Prostate gland (tissue), 2 donors: ENCODE measurements around the gene GBX2. TPM values are rescaled to one million over a fixed set of nuclear protein-coding genes. Genes with fewer than 3 reads are reported as not detected.

Experiments used
- DNase-seq: peaks from one replicate; pipeline ENCODE4 v3.0.0-alpha.2; 2019; ENCODE audit warnings: low spot score
- H3K27ac ChIP-seq, 2 donors: fragments of 200-600 bp; sonication (generic); 2 replicates each; pipeline ENCODE4 v1.5.1; 2017 to 2019
- H3K27me3 ChIP-seq: fragments of 200-600 bp; sonication (generic); replicated peaks from 2 replicates; pipeline ENCODE4 v1.5.1; 2019; ENCODE audit not compliant: insufficient read depth
- H3K36me3 ChIP-seq, 2 donors: fragments of 200-600 bp; sonication (generic); 1 replicate in 1 of 2; 2 replicates in 1 of 2; pipeline versions ENCODE4 v1.5.1 to v1.8.1; 2017 to 2019
- H3K4me1 ChIP-seq: fragments of 200-600 bp; sonication (generic); replicated peaks from 2 replicates; pipeline ENCODE4 v1.5.1; 2019
- H3K4me3 ChIP-seq, 2 donors: fragments of 200-600 bp; sonication (generic); 2 replicates each; pipeline ENCODE4 v1.5.1; 2017 to 2019
- H3K9me3 ChIP-seq: fragments of 200-600 bp; sonication (generic); 2 replicates; pipeline ENCODE4 v1.5.1; 2017
- POLR2A ChIP-seq: fragments of 450-650 bp; IDR thresholded peaks from one replicate; pipeline ENCODE4 v1.6.1; 2016; ENCODE audit warnings: antibody characterized with exemption, mild to moderate bottlenecking
- POLR2AphosphoS5 ChIP-seq: sonication (generic); formaldehyde crosslinking; IDR thresholded peaks from one replicate; pipeline ENCODE4 v1.6.1; 2017; ENCODE audit warnings: antibody characterized with exemption
- WGBS: methylation state at CpG from one replicate; pipeline ENCODE4 v1.1.5; 2018; 5-methylcytosine and 5-hydroxymethylcytosine counted together
- intact Hi-C: fragments of 100-400 bp; cut with DNase I; formaldehyde crosslinking; loops from one replicate; pipeline ENCODE4 v1.14.2; 2022
- total RNA-seq, 2 donors: library from RNA; depleted of rRNA; stranded (reverse); fragments of >200 nt; gene quantifications; one replicate each; pipeline ENCODE4 v1.1.0, GENCODE V29; 2016
- TF ChIP-seq, protein P1 (sequence below), 4 experiments: fragments of 200-600 bp in 2 of 4; fragments of 450-650 bp in 2 of 4; sonication (generic) in 2 of 4; IDR thresholded peaks; 1 replicate in 3 of 4; 2 replicates in 1 of 4; pipeline ENCODE4 v1.5.1; 2016 to 2019; ENCODE audit warnings: antibody characterized with exemption in 4 of 4, mild to moderate bottlenecking in 2 of 4, moderate library complexity in 2 of 4

GBX2 gene
- total RNA-seq, 2 donors from 2014 or later: 0.23 TPM; not detected in 1

GRCh38 chr2:236193026-236193425 lies 24.8 kb upstream of the GBX2 start:
- Histone ChIP-seq H3K4me3 (no peak overlapping the region), H3K36me3 (no peaks in the 10 kb centered on the region), H3K27me3 (no peaks in the 10 kb centered on the region), H3K9me3 (no peaks in the 10 kb centered on the region), H3K27ac (no peak overlapping the region), H3K4me1 (no peaks in the 10 kb centered on the region)
- intact Hi-C loops: no loop called here
- DNase-seq: no peak
- WGBS: 77% methylated on average over 10 of the region's 10 CpGs
- TF ChIP-seq POLR2AphosphoS5 (no peak), POLR2A (no peak)
- TF ChIP-seq, protein P1, sequence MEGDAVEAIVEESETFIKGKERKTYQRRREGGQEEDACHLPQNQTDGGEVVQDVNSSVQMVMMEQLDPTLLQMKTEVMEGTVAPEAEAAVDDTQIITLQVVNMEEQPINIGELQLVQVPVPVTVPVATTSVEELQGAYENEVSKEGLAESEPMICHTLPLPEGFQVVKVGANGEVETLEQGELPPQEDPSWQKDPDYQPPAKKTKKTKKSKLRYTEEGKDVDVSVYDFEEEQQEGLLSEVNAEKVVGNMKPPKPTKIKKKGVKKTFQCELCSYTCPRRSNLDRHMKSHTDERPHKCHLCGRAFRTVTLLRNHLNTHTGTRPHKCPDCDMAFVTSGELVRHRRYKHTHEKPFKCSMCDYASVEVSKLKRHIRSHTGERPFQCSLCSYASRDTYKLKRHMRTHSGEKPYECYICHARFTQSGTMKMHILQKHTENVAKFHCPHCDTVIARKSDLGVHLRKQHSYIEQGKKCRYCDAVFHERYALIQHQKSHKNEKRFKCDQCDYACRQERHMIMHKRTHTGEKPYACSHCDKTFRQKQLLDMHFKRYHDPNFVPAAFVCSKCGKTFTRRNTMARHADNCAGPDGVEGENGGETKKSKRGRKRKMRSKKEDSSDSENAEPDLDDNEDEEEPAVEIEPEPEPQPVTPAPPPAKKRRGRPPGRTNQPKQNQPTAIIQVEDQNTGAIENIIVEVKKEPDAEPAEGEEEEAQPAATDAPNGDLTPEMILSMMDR (IDR thresholded peaks at IDR 0.05): no peak

- no peaks in the 10 kb centered on the region for H3K36me3 ChIP-seq
- H3K27ac ChIP-seq: no peak overlapping the region
- intact Hi-C loops: no loop called here
- DNase-seq: no peak
- TF ChIP-seq POLR2AphosphoS5 (no peak), POLR2A (no peak)
- TF ChIP-seq, protein P1 (IDR thresholded peaks at IDR 0.05): no peak
- 100% methylated on average over 2 of the region's 2 CpGs for WGBS
- no peak overlapping the region for H3K4me3 ChIP-seq
- no peaks in the 10 kb centered on the region for H3K9me3 ChIP-seq
- no peaks in the 10 kb centered on the region for H3K4me1 ChIP-seq
- H3K27me3 ChIP-seq: no peaks in the 10 kb centered on the region
These were observed 22.5 kb upstream of the GBX2 start for GRCh38 chr2:236190674-236191073.

DNA sequence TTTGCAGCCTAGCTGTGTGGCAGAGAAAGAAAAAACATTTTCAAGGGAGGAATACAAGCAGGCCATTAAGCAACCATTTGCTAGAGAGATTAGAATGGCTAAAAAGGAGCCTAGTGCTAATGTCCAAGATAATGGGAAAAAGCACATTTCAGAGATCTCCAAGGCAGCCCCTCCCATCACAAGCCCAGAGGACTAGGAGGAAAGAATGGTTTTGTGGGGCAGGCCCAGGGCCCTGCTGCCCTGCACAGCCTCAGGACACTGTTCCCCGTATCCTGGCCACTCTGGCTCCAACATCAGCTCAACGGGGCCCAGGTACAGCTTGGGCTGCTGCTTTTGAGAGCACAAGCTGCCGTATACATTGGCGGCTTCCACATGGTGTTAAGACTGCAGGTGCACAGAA lies 16.5 kb upstream of the GBX2 start:
- no peaks in the 10 kb centered on the region for H3K9me3 ChIP-seq
- TF ChIP-seq, protein P1 (IDR thresholded peaks at IDR 0.05): no peak
- TF ChIP-seq POLR2A (no peak), POLR2AphosphoS5 (no peak)
- H3K27ac ChIP-seq: no peak overlapping the region
- H3K36me3 ChIP-seq: no peaks in the 10 kb centered on the region
- no peak overlapping the region for H3K4me3 ChIP-seq
- intact Hi-C loops: no loop called here
- no peaks in the 10 kb centered on the region for H3K4me1 ChIP-seq
- H3K27me3 ChIP-seq: peaks cover 18% of the 10 kb centered on the region
- WGBS: 92% methylated on average over 4 of the region's 4 CpGs
- DNase-seq: no peak

GRCh38 chr2:236180831-236181453 lies 12.8 kb upstream of the GBX2 start:
- Histone ChIP-seq H3K9me3 (no peaks in the 10 kb centered on the region), H3K4me1 (no peaks in the 10 kb centered on the region), H3K4me3 (no peak overlapping the region), H3K36me3 (no peaks in the 10 kb centered on the region), H3K27ac (no peak overlapping the region), H3K27me3 (peaks cover 42% of the 10 kb centered on the region)
- DNase-seq: no peak
- TF ChIP-seq, protein P1 (IDR thresholded peaks at IDR 0.05): peak in 3 of 4 experiments; percentile 64 to 69 (median 64)
- no peak for TF ChIP-seq POLR2A
- 26% methylated on average over 9 of the region's 9 CpGs for WGBS
- intact Hi-C loops: no loop called here

GRCh38 chr2:236180076-236180816 lies 12.1 kb upstream of the GBX2 start:
- TF ChIP-seq POLR2A: no peak

More at GRCh38 chr2:236180076-236180816, 12.1 kb upstream of the GBX2 start:
- H3K27me3 ChIP-seq: peaks cover 42% of the 10 kb centered on the region
- DNase-seq: no peak
- H3K9me3 ChIP-seq: no peaks in the 10 kb centered on the region
- 16% methylated on average over 12 of the region's 12 CpGs for WGBS
- no peak overlapping the region for H3K4me3 ChIP-seq
- intact Hi-C loops: no loop called here
- no peaks in the 10 kb centered on the region for H3K4me1 ChIP-seq
- no peaks in the 10 kb centered on the region for H3K36me3 ChIP-seq
- H3K27ac ChIP-seq: no peak overlapping the region
